Natural killer cell (primary cell): ENCODE measurements around the gene SLC44A1. TPM values are rescaled to one million over a fixed set of nuclear protein-coding genes. Genes with fewer than 3 reads are reported as not detected.

Source experiments
- ATAC-seq, 3 donors: fragments of 150-1000 bp in 2 of 3; fragments of 200-7000 bp in 1 of 3; cut with Tn5 transposase; 1 replicate in 1 of 3; 2 replicates in 2 of 3; pipeline ENCODE4 v1.10.0; 2021; ENCODE audit warnings: mild to moderate bottlenecking in 2 of 3, moderate library complexity in 2 of 3
- DNase-seq, 2 donors: peaks; one replicate each; pipeline versions ENCODE4 v3.0.0 to v3.0.0-alpha.2; 2013 to 2021; ENCODE audit warnings: mixed read lengths in 1 of 2
- H3K27ac ChIP-seq: one replicate; pipeline ENCODE4 v1.5.1; 2013; ENCODE audit warnings: mild to moderate bottlenecking, low read length
- H3K27me3 ChIP-seq: one replicate; pipeline ENCODE4 v1.6.1; 2013; ENCODE audit warnings: low read length; ENCODE audit not compliant: control insufficient read depth, insufficient read depth
- H3K36me3 ChIP-seq: one replicate; pipeline ENCODE4 v1.6.1; 2013; ENCODE audit warnings: low read length; ENCODE audit not compliant: control insufficient read depth, insufficient read depth
- H3K4me1 ChIP-seq: one replicate; pipeline ENCODE4 v1.6.1; 2013; ENCODE audit warnings: low read length; ENCODE audit not compliant: control insufficient read depth, insufficient read depth
- H3K4me3 ChIP-seq: one replicate; pipeline ENCODE4 v1.5.1; 2013; ENCODE audit warnings: low read length
- H3K9me3 ChIP-seq: one replicate; pipeline ENCODE4 v1.6.1; 2013; ENCODE audit warnings: low read length; ENCODE audit not compliant: control insufficient read depth, insufficient read depth
- H3K27ac Mint-ChIP-seq, 2 donors: one replicate each; pipeline ENCODE4 v1.8.0; 2022; ENCODE audit warnings: mild to moderate bottlenecking in 2 of 2, mixed read lengths in 2 of 2, moderate library complexity in 1 of 2
- H3K27me3 Mint-ChIP-seq, 2 donors: one replicate each; pipeline ENCODE4 v1.8.0; 2022; ENCODE audit warnings: low read depth in 2 of 2, mixed read lengths in 2 of 2
- H3K36me3 Mint-ChIP-seq: one replicate; pipeline ENCODE4 v1.8.0; 2022; ENCODE audit warnings: mixed read lengths
- H3K4me1 Mint-ChIP-seq, 2 donors: one replicate each; pipeline ENCODE4 v1.8.0; 2022; ENCODE audit warnings: mixed read lengths in 2 of 2
- H3K4me3 Mint-ChIP-seq: one replicate; pipeline ENCODE4 v1.8.0; 2022; ENCODE audit warnings: mild to moderate bottlenecking, moderate library complexity, mixed read lengths
- H3K9me3 Mint-ChIP-seq, 2 donors: one replicate each; pipeline ENCODE4 v1.8.0; 2022; ENCODE audit warnings: mixed read lengths in 2 of 2
- CTCF ChIP-seq: fragments of 200-600 bp; IDR thresholded peaks from one replicate; pipeline ENCODE4 v1.8.0; 2022; ENCODE audit warnings: antibody characterized with exemption
- WGBS: methylation state at CpG from one replicate; pipeline ENCODE4 v1.1.7; 2013; ENCODE audit warnings: missing lambda C conversion rate; ENCODE audit not compliant: insufficient coverage; 5-methylcytosine and 5-hydroxymethylcytosine counted together
- intact Hi-C: fragments of 100-400 bp; cut with micrococcal nuclease; formaldehyde crosslinking; loops from one replicate; pipeline ENCODE4 v1.14.2; 2022
- total RNA-seq, 4 donors: library from RNA; stranded (reverse); fragments of 120-200 nt in 1 of 4; gene quantifications; one replicate each; pipeline versions ENCODE4 v1.2.3 to v1.2.4, GENCODE V29; 2013 to 2022

Gene SLC44A1
- total RNA-seq, 3 donors from 2014 or later (not counting 1 experiment from before 2014, with no cell fraction given): 7.1 to 8.3 (median 7.9) TPM

- H3K27me3 ChIP-seq: peaks cover 7% of the 10 kb centered on the region
- H3K36me3 ChIP-seq: no peaks in the 10 kb centered on the region
- ATAC-seq: no peak
- H3K27ac ChIP-seq: no peak overlapping the region
- DNase-seq: no peak
- Mint-ChIP-seq H3K9me3 (no peaks in the 10 kb centered on the region), H3K36me3 (peaks cover 13% of the 10 kb centered on the region), H3K27ac (no peak overlapping the region), H3K27me3 (peaks cover 27 to 55% of the 10 kb centered on the region in 2 donors), H3K4me3 (no peak overlapping the region), H3K4me1 (peaks cover 5 to 6% of the 10 kb centered on the region in 2 donors)
- H3K4me1 ChIP-seq: no peaks in the 10 kb centered on the region
- intact Hi-C loops: loop anchor here (10.0 kb wide), 1 partner anchor 489 kb away; the partner anchor contains the start of gene ABCA1
- no peak for TF ChIP-seq CTCF
- peaks cover 3% of the 10 kb centered on the region for H3K9me3 ChIP-seq
- no peak overlapping the region for H3K4me3 ChIP-seq
- WGBS: 90% methylated on average over 2 of the region's 2 CpGs
Measured at GRCh38 chr9:105413525-105413924, 169.1 kb downstream of the SLC44A1 start.

GRCh38 chr9:105414947-105415661, 170.7 kb downstream of the SLC44A1 start:
- Mint-ChIP-seq H3K9me3 (no peaks in the 10 kb centered on the region), H3K4me3 (no peak overlapping the region), H3K27me3 (peaks cover 27 to 42% of the 10 kb centered on the region in 2 donors), H3K36me3 (no peaks in the 10 kb centered on the region), H3K27ac (no peak overlapping the region), H3K4me1 (peaks cover 5 to 6% of the 10 kb centered on the region in 2 donors)
- ATAC-seq (peak; percentile 77 to 89 (median 81)), DNase-seq (peak; percentile 42 to 87)
- no peaks in the 10 kb centered on the region for H3K36me3 ChIP-seq
- no peak overlapping the region for H3K27ac ChIP-seq
- no peak overlapping the region for H3K4me3 ChIP-seq
- no peaks in the 10 kb centered on the region for H3K4me1 ChIP-seq
- TF ChIP-seq CTCF: peak; percentile 94
- H3K27me3 ChIP-seq: peaks cover 3% of the 10 kb centered on the region
- WGBS: 4% methylated on average over 6 of the region's 6 CpGs
- H3K9me3 ChIP-seq: no peaks in the 10 kb centered on the region
- intact Hi-C loops: loop anchor here (1.0 to 10.0 kb wide), 4 partner anchors 258 to 634 kb away; partner anchors contain the start of gene ABCA1

- no peak for ATAC-seq
- no peak overlapping the region for H3K4me3 Mint-ChIP-seq
- TF ChIP-seq CTCF: no peak
- peaks cover 5 to 6% of the 10 kb centered on the region in 2 donors for H3K4me1 Mint-ChIP-seq
- Histone ChIP-seq H3K27me3 (peaks cover 3% of the 10 kb centered on the region), H3K4me1 (no peaks in the 10 kb centered on the region), H3K27ac (no peak overlapping the region), H3K9me3 (no peaks in the 10 kb centered on the region), H3K4me3 (no peak overlapping the region), H3K36me3 (no peaks in the 10 kb centered on the region)
- no peak overlapping the region for H3K27ac Mint-ChIP-seq
- H3K9me3 Mint-ChIP-seq: no peaks in the 10 kb centered on the region
- intact Hi-C loops: loop anchor here (1.0 to 10.0 kb wide), 4 partner anchors 258 to 635 kb away; partner anchors contain the start of gene ABCA1
- WGBS: 90% methylated on average over 6 of the region's 8 CpGs
- DNase-seq: no peak
- peaks cover 26 to 36% of the 10 kb centered on the region in 2 donors for H3K27me3 Mint-ChIP-seq
- no peaks in the 10 kb centered on the region for H3K36me3 Mint-ChIP-seq
Measured at GRCh38 chr9:105415662-105415980, 171.2 kb downstream of the SLC44A1 start.
